Hepatocyte (in vitro differentiated cells): ENCODE data around the gene PARD3B. TPM values are rescaled to one million over a fixed set of nuclear protein-coding genes. Genes with fewer than 3 reads are reported as not detected.

Experiments
- DNase-seq: peaks from one replicate; pipeline ENCODE4 v3.0.0-alpha.2; 2016; ENCODE audit warnings: low spot score
- H2AFZ ChIP-seq: fragments of 200-600 bp; sonication (generic); 2 replicates; pipeline ENCODE4 v1.6.0; 2016; ENCODE audit warnings: antibody characterized with exemption, mild to moderate bottlenecking
- H3K27ac ChIP-seq: fragments of 200-600 bp; sonication (generic); 2 replicates; pipeline ENCODE4 v1.5.1; 2016; ENCODE audit warnings: mild to moderate bottlenecking
- H3K27me3 ChIP-seq: fragments of 200-600 bp; sonication (generic); 2 replicates; pipeline ENCODE4 v1.6.1; 2016
- H3K36me3 ChIP-seq: fragments of 200-600 bp; sonication (generic); replicated peaks from 2 replicates; pipeline ENCODE4 v1.5.1; 2016; ENCODE audit warnings: low read depth; ENCODE audit not compliant: insufficient read depth
- H3K4me1 ChIP-seq: fragments of 200-600 bp; sonication (generic); 2 replicates; pipeline ENCODE4 v1.5.1; 2016; ENCODE audit warnings: mild to moderate bottlenecking, moderate library complexity; ENCODE audit not compliant: insufficient read depth
- H3K4me2 ChIP-seq: fragments of 200-600 bp; sonication (generic); 2 replicates; pipeline ENCODE4 v1.6.0; 2016
- H3K4me3 ChIP-seq: fragments of 200-600 bp; sonication (generic); 2 replicates; pipeline ENCODE4 v1.5.1; 2016; ENCODE audit warnings: mild to moderate bottlenecking
- H3K79me2 ChIP-seq: fragments of 200-600 bp; sonication (generic); 2 replicates; pipeline ENCODE4 v1.6.0; 2017; ENCODE audit warnings: mild to moderate bottlenecking
- H3K9me2 ChIP-seq: fragments of 200-600 bp; sonication (generic); replicated peaks from 2 replicates; pipeline ENCODE4 v1.6.0; 2017; ENCODE audit warnings: mild to moderate bottlenecking; ENCODE audit not compliant: insufficient read depth
- H3K9me3 ChIP-seq: fragments of 200-600 bp; sonication (generic); 2 replicates; pipeline ENCODE4 v1.5.1; 2016; ENCODE audit warnings: low read depth, mild to moderate bottlenecking
- H4K20me1 ChIP-seq: fragments of 200-600 bp; sonication (generic); 2 replicates; pipeline ENCODE4 v1.6.0; 2016; ENCODE audit warnings: mild to moderate bottlenecking; ENCODE audit not compliant: insufficient read depth, poor library complexity, severe bottlenecking
- CTCF ChIP-seq: fragments of 200-600 bp; sonication (generic); IDR thresholded peaks from 2 replicates; pipeline ENCODE4 v1.5.1; 2016; ENCODE audit warnings: antibody characterized with exemption, mild to moderate bottlenecking; ENCODE audit not compliant: poor library complexity
- EZH2 ChIP-seq: fragments of 200-600 bp; sonication (generic); IDR thresholded peaks from 2 replicates; pipeline ENCODE4 v1.6.1; 2016; ENCODE audit warnings: antibody characterized with exemption, mild to moderate bottlenecking, borderline replicate concordance
- EZH2phosphoT487 ChIP-seq: fragments of 200-600 bp; sonication (generic); IDR thresholded peaks from one replicate; pipeline ENCODE4 v1.6.1; 2018; ENCODE audit warnings: antibody characterized with exemption, mild to moderate bottlenecking, low read depth, moderate library complexity; ENCODE audit not compliant: unreplicated experiment, severe bottlenecking
- WGBS: methylation state at CpG from one replicate; pipeline ENCODE4 v1.1.6; 2016; ENCODE audit warnings: low lambda C conversion rate; ENCODE audit errors: missing lambda C conversion rate; 5-methylcytosine and 5-hydroxymethylcytosine counted together
- polyA plus RNA-seq: library from polyadenylated mRNA; unstranded; fragments of >200 nt; fragmentation: Nextera tagmentation; extraction: Ambion mirVana; gene quantifications from 2 replicates; pipeline ENCODE4 v1.2.1, GENCODE V29; 2016
- total RNA-seq: library from RNA; depleted of rRNA; stranded (reverse); fragments of >200 nt; gene quantifications from 2 replicates; pipeline ENCODE4 v1.2.3, GENCODE V29; 2014

Gene PARD3B
- total and polyA plus RNA-seq, 2 experiments from 2014 or later, result 11.5 to 21.7 TPM

DNA sequence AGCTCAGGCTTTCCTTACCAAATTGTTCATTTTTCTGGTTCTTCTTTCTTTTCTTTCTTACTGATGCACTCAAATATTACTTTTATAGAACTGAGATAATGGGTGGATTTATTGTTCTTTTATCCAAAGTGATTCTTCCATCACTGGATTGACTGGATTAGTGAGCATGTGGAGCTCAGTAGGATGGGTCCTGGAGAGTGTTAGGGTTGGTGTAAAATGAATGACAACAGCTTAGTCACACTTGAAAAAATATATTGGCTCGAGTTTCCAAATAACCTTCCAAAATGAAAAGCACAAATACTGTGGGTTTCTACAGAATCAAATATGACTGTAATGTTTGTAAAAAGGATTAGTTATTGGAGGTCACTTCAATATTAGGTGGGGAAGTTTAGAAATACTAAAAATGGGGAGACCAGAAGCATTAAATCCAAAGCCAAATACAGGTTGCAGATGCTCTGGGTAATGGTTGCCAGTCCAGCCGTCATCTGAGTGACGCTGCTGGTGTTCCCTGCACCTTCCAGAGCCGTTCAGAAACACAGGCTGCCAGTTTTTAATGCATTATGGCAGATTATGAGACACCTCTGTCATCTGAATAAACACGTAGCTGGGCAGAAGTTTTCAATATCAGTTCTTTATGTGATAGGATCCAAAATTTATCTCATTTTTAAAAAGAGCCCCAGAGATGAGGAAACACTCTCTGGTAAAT, 842.2 kb downstream of the PARD3B start:
- WGBS, result 78% methylated on average over 5 of the region's 5 CpGs

DNA sequence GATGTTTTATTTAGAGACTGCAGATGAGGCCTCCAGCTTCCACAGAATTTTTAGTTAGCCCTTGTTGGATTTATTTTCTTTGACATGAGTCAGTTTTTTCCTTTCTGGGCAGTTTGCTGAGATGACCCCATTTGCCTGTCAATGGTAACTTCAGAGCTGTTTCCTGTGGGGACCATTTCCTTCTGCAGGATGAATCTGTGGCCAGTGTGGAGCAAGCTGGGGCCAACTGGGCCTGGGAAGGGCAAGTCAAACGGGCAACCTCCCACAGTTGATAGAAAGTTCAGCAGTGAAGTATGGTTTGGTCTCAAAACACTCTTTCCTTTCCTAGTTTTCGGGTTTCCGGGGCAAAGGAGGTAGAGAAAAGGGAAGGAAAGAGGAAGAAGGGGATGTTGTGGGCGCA, 845.6 kb downstream of the PARD3B start:
- no peaks in the 10 kb centered on the region for H3K79me2 ChIP-seq
- no peak overlapping the region for H3K4me3 ChIP-seq
- 91% methylated on average over 4 of the region's 4 CpGs for WGBS
- H4K20me1 ChIP-seq, result no peaks in the 10 kb centered on the region
- H3K4me2 ChIP-seq, result no peak overlapping the region
- H3K9me2 ChIP-seq, result no peaks in the 10 kb centered on the region
- H3K4me1 ChIP-seq, result no peaks in the 10 kb centered on the region
- no peak overlapping the region for H3K27ac ChIP-seq
- no peak for TF ChIP-seq EZH2
- no peak for TF ChIP-seq CTCF
- no peak for TF ChIP-seq EZH2phosphoT487
- no peaks in the 10 kb centered on the region for H3K9me3 ChIP-seq
- no peak for DNase-seq
- H3K36me3 ChIP-seq, result no peaks in the 10 kb centered on the region
- H3K27me3 ChIP-seq, result no peaks in the 10 kb centered on the region
- no peak overlapping the region for H2AFZ ChIP-seq

More for the DNA sequence above, 842.2 kb downstream of the PARD3B start:
- no peak for DNase-seq
- Histone ChIP-seq H3K4me2 (no peak overlapping the region), H3K27ac (no peak overlapping the region), H2AFZ (no peak overlapping the region), H3K4me3 (no peak overlapping the region), H3K9me3 (no peaks in the 10 kb centered on the region), H3K79me2 (no peaks in the 10 kb centered on the region), H3K27me3 (no peaks in the 10 kb centered on the region), H3K9me2 (no peaks in the 10 kb centered on the region), H3K4me1 (peaks cover 3% of the 10 kb centered on the region), H4K20me1 (no peaks in the 10 kb centered on the region), H3K36me3 (no peaks in the 10 kb centered on the region)
- no peak for TF ChIP-seq CTCF
- TF ChIP-seq EZH2, result no peak
- no peak for TF ChIP-seq EZH2phosphoT487

DNA sequence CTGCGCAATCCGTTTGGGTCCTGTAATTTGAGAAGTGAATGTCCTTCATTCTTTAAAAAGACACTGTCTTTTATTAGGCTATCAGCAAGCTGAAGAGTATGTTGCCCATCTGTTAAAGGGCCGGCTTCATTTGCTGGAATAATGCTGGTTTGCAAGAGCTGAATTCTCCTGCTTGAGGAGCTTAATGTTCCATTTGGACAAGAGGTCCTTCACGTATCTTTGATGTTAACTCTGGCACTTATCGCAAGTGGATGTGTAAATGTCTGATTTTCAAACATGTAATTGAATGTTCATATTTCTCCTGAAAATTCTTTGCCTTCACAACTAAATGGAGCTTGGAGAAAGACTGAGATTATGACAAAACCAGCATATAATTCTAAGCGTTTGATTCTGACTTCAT, 856.2 kb downstream of the PARD3B start:
- no peak overlapping the region for H3K4me2 ChIP-seq
- no peaks in the 10 kb centered on the region for H3K79me2 ChIP-seq
- H3K27ac ChIP-seq, result no peak overlapping the region
- DNase-seq, result no peak
- H3K4me3 ChIP-seq, result no peak overlapping the region
- H3K36me3 ChIP-seq, result no peaks in the 10 kb centered on the region
- no peak overlapping the region for H2AFZ ChIP-seq
- H4K20me1 ChIP-seq, result no peaks in the 10 kb centered on the region
- H3K9me3 ChIP-seq, result no peaks in the 10 kb centered on the region
- no peaks in the 10 kb centered on the region for H3K9me2 ChIP-seq
- 75% methylated on average over 6 of the region's 6 CpGs for WGBS
- no peaks in the 10 kb centered on the region for H3K4me1 ChIP-seq
- no peaks in the 10 kb centered on the region for H3K27me3 ChIP-seq
- TF ChIP-seq CTCF (no peak), EZH2phosphoT487 (no peak), EZH2 (no peak)

GRCh38 chr2:205402011-205402410, 856.7 kb downstream of the PARD3B start:
- WGBS, result 47% methylated on average over 2 of the region's 2 CpGs
- no peaks in the 10 kb centered on the region for H3K36me3 ChIP-seq
- no peak overlapping the region for H3K4me2 ChIP-seq
- no peak overlapping the region for H3K4me3 ChIP-seq
- H4K20me1 ChIP-seq, result no peaks in the 10 kb centered on the region
- no peak overlapping the region for H3K27ac ChIP-seq
- H3K4me1 ChIP-seq, result no peaks in the 10 kb centered on the region
- no peak for DNase-seq
- H3K9me3 ChIP-seq, result no peaks in the 10 kb centered on the region
- no peaks in the 10 kb centered on the region for H3K27me3 ChIP-seq
- no peak overlapping the region for H2AFZ ChIP-seq
- no peak for TF ChIP-seq CTCF
- no peaks in the 10 kb centered on the region for H3K79me2 ChIP-seq
- no peaks in the 10 kb centered on the region for H3K9me2 ChIP-seq
